Measurements from ENCODE around the gene KRTAP4-1. TPM values are rescaled to one million over a fixed set of nuclear protein-coding genes. Genes with fewer than 3 reads are reported as not detected.
"Not testable (repeated sequence)": the region's sequence is repeated elsewhere in the genome, so short reads cannot be mapped to it uniquely, and the experiment has no call there.

The KRTAP4-1 gene
- not detected in 2 replicates for total RNA-seq
- not detected in 2 replicates for polyA plus RNA-seq

GRCh38 chr17:41184480-41184961 lies at the start of gene KRTAP4-1:
Gene KRTAP4-1 (minus strand): TSS chr17:41184911. CDS start chr17:41184854, 57 bp downstream.
- Histone ChIP-seq H3K9me3 (ENCODE audit: low read depth) (no peaks in the 10 kb centered on the region), H3K4me1 (ENCODE audit: low read depth) (no peaks in the 10 kb centered on the region), H3K4me3 (no peak within 1 kb of the TSS), H3K27me3 (peaks cover 3% of the 10 kb centered on the region), H3K27ac (no peak within 1 kb of the TSS), H3K36me3 (no peaks in the 10 kb centered on the region)
- no peak for TF ChIP-seq CTCF (IDR thresholded peaks at IDR 0.05; ENCODE audit: low read depth, low read length)
- no peak for DNase-seq (ENCODE audit: low read depth in 1 of 2, low spot score in 1 of 2)

- H3K4me3 ChIP-seq; H3K27ac ChIP-seq; H3K36me3 ChIP-seq; H3K4me1 ChIP-seq (ENCODE audit: low read depth); DNase-seq (ENCODE audit: low read depth in 1 of 2, low spot score in 1 of 2); H3K9me3 ChIP-seq (ENCODE audit: low read depth): not testable (repeated sequence)
- peaks cover 42% of the 10 kb centered on the region for H3K27me3 ChIP-seq
Measured at GRCh38 chr17:41232399-41233105, 47.8 kb upstream of the KRTAP4-1 start, which contains the start of gene KRTAP9-3. Gene KRTAP9-3 (plus strand): TSS chr17:41232449. CDS start chr17:41232502, 53 bp downstream.

GRCh38 chr17:41231731-41232130 lies 47.0 kb upstream of the KRTAP4-1 start:
- Histone ChIP-seq H3K9me3 (ENCODE audit: low read depth) (no peaks in the 10 kb centered on the region), H3K27ac (no peak overlapping the region), H3K36me3 (no peaks in the 10 kb centered on the region), H3K27me3 (peaks cover 42% of the 10 kb centered on the region), H3K4me3 (no peak overlapping the region), H3K4me1 (ENCODE audit: low read depth) (no peaks in the 10 kb centered on the region)
- no peak for DNase-seq (ENCODE audit: low read depth in 1 of 2, low spot score in 1 of 2)
- TF ChIP-seq CTCF (IDR thresholded peaks at IDR 0.05; ENCODE audit: low read depth, low read length) = no peak

- Histone ChIP-seq H3K4me1 (ENCODE audit: low read depth) (no peaks in the 10 kb centered on the region), H3K4me3 (no peak overlapping the region), H3K9me3 (ENCODE audit: low read depth) (no peaks in the 10 kb centered on the region), H3K27ac (no peak overlapping the region), H3K27me3 (peaks cover 38% of the 10 kb centered on the region), H3K36me3 (no peaks in the 10 kb centered on the region)
- TF ChIP-seq CTCF (IDR thresholded peaks at IDR 0.05; ENCODE audit: low read depth, low read length) = no peak
- DNase-seq (ENCODE audit: low read depth in 1 of 2, low spot score in 1 of 2) = no peak
Measured at GRCh38 chr17:41230094-41230493, 45.4 kb upstream of the KRTAP4-1 start.

- H3K4me3 ChIP-seq; H3K36me3 ChIP-seq; DNase-seq (ENCODE audit: low read depth in 1 of 2, low spot score in 1 of 2); H3K9me3 ChIP-seq (ENCODE audit: low read depth); H3K4me1 ChIP-seq (ENCODE audit: low read depth); H3K27ac ChIP-seq: not testable (repeated sequence)
- peaks cover 19% of the 10 kb centered on the region for H3K27me3 ChIP-seq
Measured at GRCh38 chr17:41226598-41227095, 41.9 kb upstream of the KRTAP4-1 start, which contains the start of gene KRTAP9-2. Gene KRTAP9-2 (plus strand): TSS chr17:41226648. CDS start chr17:41226655, 7 bp downstream.

GRCh38 chr17:41226051-41226450 lies 41.3 kb upstream of the KRTAP4-1 start:
- H3K27ac ChIP-seq = no peak overlapping the region
- no peaks in the 10 kb centered on the region for H3K36me3 ChIP-seq
- no peak for TF ChIP-seq CTCF (IDR thresholded peaks at IDR 0.05; ENCODE audit: low read depth, low read length)
- no peaks in the 10 kb centered on the region for H3K9me3 ChIP-seq (ENCODE audit: low read depth)
- no peaks in the 10 kb centered on the region for H3K4me1 ChIP-seq (ENCODE audit: low read depth)
- no peak for DNase-seq (ENCODE audit: low read depth in 1 of 2, low spot score in 1 of 2)
- H3K27me3 ChIP-seq = peaks cover 15% of the 10 kb centered on the region
- no peak overlapping the region for H3K4me3 ChIP-seq

All from cardiac muscle cell (in vitro differentiated cells and primary cell).